Activated CD4-positive, alpha-beta T cell treated with anti-CD3 and anti-CD28 coated beads, Interleukin-2, Interleukin-6, amounts not matched to agents 100 ng/mL and 50 ng/mL, durations not matched to agents 16 hours and 8 hours (primary cell): Measurements from ENCODE around the gene TRPC5OS.

Source experiments
- DNase-seq: peaks from one replicate; pipeline ENCODE4 v3.0.0-alpha.2; 2020

TRPC5OS gene

DNA sequence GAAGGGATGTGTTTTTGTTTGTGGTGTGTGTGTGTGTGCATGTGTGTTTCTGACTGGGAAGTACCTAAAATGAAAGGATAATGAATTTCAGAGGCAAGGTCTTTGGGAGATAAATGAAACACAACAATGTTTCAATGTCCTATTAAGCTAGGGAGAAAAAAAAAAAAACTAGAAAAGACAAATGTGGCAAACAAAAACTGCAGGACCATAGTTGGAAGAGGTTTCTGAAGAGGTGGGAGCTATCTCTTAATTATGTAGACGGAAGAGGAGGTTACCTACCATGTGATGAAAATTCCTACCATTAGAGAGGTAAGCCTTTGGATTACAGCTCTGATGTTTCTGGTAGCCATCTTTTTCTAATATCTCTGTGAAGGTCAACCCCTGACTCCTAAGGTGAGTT is at the start of gene TRPC5OS:
TSS of gene TRPC5OS (plus strand) at position 301 of the 400 bp plus-strand sequence. CDS start 25,669 bp downstream, outside the sequence.
- no peak for DNase-seq

DNA sequence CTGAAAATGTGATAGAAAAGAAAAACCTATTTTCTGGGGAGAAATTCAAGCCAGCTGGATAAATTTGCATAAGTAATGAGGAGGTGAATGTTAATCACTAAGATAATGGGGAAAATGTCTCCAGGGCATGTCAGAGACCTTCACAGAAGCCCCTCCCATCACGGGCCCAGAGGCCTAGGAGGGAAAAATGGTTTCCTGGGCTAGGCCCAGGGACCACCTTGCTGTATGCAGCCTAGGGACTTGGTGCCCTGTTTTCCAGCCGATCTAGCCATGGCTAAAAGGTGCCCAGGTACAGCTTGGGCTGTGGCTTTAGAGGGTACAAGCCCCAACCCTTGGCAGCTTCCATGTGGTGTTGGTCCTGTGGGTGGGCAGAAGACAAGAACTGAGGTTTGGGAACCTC is 46.6 kb upstream of the TRPC5OS start:
- DNase-seq, result no peak

DNA sequence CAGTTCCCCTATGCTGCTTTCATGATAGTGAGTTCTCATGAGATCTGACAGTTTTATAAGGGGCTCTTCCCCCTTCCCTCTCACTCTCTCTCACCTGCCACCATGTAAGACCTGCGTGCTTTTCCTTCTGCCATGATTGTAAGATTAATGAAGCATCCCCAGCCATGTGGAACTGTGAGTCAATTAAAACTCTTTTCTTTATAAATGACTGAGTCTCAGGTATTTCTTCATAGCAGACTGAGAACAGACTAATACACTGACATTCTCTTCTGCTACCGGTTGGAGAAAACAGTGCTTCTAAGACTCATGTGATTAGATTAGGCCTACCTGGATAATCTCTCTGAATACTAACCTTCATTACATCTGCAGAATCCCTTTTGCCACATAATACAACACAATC is 45.4 kb upstream of the TRPC5OS start:
- DNase-seq, result no peak

DNA sequence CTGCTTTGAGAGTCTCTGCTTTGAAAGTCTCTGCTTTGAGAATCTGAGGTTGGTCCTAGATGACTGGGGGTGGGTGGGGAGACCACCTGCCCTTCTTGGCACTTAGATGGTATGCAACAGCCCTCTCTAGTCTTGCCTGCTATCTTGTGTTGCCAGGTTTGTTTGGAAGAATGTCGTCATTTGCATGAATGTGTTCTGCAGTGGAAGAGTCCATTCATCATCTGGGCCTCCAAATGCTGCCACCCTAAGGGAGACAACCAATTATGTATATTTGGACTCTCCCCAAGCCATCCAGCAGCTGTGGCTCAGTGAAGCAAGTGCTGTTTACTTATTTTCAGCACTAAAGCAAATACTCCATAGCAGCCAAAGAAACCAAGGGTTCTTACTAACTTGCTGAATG is 44.6 kb upstream of the TRPC5OS start:
- no peak for DNase-seq

DNA sequence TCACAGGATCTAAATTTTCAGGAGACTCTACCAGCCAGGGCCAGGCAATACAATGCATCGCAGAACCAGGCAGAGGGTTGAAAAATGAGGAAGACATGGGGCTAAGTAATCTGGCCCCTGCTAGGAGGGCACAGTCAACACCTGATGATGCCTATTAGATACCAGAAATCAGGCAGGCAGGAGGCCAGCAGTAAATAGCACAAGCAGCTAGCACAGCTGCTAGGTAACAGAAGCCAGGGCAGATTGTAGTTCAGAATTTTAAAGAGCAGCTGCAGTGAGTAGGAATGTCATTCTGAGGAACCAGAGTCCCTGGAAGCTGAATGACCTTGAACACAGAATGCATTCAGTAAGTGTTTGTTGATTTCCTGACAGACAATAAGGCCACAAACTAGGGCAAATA is 38.8 kb upstream of the TRPC5OS start:
- no peak for DNase-seq

DNA sequence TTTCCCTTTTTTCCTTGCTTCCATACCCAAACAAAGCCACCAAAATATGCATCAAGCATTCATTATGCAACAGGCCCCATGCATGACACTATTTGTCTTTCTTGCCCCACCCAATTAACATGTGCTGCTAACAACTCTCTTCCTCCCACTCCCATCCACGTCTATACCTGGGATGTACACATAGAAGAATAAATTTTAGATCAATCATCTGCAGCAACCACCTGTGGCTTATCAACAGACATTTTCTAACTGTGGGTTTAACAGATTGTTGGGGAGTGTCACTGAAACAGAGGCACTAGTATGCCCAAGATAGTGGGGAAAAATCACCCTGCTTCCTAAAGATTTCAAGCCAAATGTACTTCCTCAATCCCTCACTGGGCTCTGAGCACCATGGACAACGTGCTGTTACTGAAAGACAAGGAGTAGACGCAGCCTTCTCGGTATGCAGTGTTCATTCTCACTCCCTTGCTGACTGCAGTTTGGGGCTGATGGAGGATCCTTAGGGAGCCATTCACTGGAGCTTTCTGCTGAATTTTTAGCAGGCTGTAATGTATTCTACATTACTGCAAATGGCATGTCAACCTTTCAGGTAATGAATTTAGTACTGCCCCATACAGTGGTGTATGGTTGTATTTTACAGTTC is 28.4 kb upstream of the TRPC5OS start:
- DNase-seq, result no peak

DNA sequence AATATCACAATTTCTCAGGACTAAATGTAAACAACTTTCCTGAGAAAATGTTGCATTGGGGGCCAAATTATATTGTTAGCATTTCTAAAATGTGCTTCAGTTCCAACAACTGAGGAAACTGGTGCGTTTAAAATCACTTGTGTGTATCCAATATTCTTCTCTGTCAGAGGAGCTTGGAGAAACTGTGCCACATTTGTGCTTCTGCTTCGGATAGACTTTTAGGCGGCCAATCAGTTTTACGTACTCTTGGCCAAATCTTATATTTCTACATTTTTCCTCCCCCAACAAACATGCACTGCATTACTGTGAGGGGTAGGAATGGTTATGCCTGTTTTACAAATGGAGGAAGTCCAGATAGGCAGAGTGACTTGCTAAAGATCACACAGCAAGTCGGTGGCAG is 27.4 kb upstream of the TRPC5OS start:
- DNase-seq, result no peak

DNA sequence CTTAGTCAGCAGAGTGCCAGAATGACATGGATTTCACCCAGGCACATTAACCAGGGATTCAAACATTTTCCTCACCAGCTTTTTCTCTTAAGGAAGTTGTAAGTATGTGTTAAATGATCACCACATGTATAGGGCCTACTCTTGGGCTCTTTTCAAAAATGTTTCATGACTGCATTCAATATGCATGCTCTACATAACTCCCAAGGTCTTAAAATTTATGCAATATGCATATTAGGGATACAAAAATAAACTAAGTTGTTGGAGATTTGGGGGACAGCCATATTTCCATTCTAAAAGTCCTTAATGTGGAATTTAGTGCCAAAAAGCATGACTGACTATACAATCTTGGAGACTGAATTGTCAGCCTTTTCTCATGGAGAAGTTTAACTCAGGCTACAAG is 25.0 kb upstream of the TRPC5OS start:
- DNase-seq, result no peak

DNA sequence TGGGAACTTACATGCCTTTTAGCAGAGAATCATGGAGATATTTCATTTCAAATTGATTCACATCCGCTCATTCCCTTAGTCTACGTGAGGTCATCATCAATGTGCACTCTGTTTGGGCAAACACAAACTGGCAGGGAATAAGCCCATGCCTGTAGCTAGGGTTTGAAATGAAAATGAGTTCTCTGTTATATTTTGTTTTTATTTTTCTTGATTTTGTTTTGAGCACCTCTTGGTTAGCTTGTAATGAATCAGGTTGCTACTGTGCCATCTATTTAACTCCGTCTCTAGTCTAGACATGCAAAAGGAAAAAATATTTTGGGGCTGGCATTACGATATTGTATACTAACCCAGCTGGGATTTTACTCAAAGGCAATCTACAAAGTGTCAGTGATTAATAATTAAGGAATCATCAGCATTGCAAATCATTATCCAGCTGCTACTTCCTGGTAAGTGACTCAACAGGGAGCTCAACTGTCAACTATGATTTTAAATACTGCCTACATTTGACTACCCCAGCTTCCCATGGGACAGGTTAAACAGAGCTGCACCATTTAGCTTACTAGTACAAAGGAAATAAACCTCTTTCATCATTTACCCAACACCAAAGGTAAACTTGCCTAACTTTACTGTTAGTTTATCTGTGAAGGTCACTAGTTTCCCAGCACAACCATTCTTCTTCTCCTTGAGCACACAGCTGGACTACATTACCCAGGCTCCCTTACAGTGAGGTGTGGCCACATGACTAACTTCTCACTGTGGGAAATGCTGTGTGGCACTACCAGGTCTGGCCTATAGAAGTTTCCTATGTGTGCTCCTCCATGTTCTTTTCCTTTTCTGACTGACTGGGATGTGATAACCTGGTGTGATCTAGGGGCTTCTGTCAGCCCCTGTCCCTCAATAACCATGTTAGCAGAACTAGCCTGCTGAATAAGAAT is 21.2 kb upstream of the TRPC5OS start:
- DNase-seq, result no peak

DNA sequence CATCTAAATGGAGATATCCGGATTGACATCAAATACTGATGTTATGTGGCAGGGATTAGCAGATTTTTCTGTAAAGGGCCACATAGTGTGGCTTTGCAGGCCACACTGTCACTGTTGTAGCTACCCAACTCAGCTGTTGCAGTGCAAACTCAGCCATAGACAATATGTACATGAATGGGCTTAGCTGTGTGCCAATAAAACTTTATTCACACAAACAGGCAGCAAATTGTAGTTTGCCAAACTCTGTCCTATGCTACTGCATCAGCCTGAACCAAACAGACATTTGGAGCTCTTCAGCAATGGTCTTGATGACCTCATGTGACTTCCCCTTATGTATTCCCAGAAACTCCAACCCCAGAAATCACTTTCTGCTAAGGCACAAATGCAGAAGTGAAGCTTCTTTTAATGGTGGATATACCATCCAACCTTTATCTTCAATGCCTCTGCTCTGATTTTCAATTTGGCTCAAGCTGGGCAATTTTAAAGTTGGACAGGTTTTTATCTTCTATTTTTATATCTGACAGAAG is 18.4 kb upstream of the TRPC5OS start:
- DNase-seq, result no peak

DNA sequence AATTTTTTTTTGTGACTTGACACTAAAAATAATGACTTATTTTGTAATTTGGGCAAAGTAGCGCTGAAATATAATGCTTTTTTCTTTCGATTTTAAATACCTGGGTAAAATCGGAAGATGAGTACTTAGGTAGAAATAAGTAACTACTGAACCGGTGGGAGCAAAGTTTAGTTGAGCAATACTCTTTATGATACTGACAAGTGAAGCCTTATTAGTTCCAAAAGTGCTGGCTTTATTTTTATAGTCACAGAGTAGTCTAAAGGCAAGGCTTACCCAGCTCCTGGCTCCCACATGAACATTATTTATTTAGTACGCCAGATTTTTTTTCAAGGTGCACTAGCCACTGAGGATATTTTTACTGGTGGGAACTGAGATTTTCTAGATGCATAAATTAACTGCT is 14.4 kb upstream of the TRPC5OS start:
- DNase-seq, result no peak

DNA sequence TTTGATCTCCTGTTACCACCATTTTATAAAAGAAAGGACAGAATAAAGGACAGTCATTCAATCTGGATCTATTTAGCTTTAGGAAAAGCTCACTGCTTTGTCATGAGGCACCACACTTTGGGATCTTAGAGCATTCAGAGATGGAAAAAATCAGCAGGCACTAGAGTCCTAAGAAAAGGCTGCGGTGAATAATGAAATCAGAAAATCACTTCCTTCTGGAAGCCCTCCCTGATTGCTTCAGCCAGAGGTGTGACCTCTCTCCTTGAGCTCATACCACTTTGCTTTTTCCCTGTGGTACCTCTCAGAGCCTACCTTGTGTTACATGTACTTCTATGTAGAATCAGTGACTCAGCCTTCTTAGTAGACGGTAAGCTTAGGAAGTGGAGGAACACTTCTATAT is 8.7 kb upstream of the TRPC5OS start:
- no peak for DNase-seq

DNA sequence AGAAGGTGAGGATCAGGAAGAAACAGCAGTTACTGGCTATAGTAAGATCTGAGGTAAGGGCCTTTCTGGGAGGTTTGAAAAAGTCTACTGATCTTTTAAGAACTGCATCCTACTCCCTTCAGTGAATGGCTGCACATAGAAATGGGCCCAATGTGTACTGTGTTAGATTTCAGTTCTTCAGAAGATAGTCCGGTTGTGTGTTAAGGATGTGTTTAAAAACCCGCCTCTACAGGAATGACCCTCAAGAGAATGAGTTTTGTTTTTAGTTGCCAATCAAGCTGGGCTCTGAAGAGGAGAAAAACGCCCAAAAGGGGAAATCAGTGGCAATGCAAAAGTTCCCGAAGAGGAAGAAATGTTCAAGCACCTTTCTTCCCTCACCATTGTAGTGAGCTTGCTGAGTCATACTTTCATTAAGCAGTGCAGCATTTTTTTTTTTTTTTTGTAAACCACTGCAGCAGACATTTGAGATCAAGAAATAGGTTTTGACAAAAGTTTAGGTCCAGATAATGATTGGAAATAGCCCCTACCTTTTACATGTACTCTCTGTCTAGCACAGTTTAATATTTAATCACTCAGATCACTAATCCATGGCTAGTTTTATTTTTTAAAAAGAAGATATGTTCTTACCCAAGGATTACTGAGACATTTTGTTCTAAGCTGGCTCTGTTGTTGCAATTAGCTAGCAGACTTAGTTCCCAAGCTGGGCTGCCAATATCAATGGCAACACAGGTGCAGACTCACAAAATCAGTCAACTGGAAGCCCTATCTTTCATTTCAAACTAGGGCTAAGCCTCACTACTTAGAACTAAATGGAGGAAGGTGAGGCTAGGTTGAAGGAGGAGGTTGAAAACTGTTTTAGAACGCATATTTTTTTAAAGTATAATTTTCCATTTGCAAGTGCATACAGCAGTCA is 7.0 kb upstream of the TRPC5OS start:
- DNase-seq, result peak; percentile 11

DNA sequence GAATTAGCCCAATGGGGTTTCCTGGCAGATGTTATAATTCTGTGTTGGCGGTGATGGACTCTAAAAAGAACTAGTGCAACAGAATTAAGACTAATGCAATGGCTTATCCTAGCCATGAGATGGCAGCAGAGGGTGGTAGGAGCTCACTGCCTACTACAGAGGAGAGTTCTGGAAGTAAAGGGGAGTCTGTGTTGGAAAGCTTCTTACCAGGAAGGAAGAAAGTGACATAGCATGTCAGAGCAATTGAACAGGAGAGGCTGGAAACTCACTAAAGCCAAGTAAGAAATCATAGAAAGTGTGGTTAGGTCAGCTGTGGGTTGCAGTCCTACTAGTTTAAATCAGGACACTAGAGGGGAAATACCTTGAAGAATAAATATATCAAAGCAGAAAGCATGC is 6.3 kb upstream of the TRPC5OS start:
- peak; percentile 57 for DNase-seq

DNA sequence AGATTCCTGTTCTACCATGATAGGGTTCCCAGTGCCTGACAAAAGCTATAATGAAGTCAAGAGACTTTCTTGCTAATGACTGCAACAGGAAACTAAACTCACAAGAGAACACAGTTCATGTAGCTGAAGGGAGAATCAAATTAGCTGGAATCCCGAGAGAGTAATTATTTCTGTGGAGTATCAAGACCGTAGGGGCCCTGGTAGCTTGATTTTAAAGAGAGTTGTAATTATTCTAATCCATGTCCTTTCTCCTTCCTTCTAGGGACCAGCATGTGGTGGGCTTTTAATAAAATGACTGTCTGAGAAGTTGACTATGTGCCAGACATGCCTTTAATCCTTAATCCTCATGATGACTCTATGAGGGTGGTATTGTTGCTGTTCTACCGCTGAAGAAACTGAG is 1.7 kb upstream of the TRPC5OS start:
- DNase-seq, result no peak

DNA sequence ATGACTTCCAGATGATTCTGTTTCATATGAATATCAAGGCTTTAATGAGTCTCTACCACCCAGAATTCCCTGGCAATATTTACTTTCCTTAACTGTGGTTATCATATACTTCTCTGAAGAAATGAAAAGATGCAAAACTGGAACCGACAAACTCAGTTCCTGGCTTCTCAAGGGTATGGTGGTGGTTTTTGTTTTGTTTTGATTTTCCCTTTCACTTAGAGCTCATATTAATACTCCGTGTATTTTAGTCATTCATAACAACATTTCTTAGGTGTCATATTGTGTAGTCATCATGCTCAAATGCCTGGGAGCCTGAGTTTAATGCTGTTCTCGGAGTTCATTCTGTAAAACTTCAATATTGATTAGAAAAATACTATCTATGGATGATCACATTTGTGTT is 665 bp downstream of the TRPC5OS start:
- DNase-seq, result no peak

DNA sequence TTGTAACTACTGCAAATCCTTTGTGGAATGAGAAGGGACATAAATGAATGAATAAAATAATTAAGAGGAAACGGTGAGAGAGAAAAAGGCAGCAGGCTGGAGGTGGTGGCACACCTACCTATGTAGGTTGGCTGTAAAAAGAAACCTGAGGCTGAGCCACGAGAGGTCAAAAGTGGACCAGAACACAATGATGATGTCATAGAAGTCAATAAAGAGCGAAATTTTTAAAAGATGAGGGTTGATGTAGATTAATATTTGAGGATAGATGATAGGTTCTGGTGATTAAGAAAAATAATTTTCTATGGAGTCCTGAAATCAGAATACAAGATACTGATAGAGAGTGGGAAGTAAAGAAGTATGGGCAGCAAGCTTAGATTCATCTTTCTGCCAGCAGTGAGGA is 1.7 kb downstream of the TRPC5OS start:
- no peak for DNase-seq

DNA sequence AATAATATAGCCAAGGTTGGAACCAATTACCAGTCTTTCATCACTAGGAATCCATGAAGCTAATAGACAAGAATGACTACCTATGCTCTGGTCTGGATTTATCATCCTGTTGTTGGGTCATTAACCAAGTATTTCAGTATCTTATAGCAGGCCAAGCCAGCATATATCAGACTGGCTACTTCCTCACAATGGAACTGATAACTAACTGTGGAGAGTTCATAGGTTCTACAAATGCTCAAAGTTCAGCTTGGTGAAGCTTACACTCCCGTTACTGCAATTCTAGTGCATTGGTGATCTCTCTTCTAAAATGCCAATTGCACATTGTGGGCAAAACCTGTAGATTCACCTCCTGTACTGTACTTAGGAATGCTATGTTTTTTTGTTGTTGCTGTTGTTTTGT is 4.8 kb downstream of the TRPC5OS start:
- no peak for DNase-seq

DNA sequence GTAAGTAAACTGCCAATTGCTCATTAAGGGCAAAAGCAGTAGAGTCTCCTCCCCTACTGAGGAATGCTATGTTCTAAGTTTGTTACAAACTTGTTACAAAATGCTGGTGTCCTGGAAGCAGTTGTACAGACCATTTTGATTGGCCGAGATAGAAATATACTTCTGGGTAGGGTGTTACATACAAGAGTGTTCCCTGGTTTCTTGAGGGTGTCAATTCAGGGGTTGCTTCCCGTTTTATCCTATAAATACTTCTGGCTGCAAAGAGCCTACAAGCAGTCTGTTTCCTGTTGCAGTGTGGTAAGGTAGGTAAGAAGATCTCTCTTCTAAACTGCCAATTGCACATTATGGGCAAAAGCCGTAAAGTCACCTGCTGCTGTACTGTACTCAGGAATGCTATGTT is 5.7 kb downstream of the TRPC5OS start:
- no peak for DNase-seq

DNA sequence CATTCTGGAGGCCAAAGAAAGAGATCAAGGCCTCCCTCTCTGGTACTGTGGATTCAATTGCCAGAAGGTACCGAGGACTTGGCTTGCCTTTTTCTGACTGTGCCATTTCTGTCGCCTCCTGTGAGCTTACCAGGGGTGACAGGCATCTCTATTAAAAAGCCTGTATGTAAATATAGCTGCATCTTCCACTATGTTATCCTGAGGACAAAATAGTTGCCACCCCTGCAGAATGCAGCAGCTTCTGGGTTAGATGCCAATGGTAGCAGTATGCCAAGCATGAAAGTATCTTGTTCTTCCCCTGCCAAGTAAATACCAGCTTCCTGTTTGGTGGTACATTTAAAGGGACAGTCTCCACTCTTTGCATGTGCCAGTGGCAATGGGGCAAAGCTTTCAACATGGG is 10.7 kb downstream of the TRPC5OS start:
- DNase-seq, result no peak

DNA sequence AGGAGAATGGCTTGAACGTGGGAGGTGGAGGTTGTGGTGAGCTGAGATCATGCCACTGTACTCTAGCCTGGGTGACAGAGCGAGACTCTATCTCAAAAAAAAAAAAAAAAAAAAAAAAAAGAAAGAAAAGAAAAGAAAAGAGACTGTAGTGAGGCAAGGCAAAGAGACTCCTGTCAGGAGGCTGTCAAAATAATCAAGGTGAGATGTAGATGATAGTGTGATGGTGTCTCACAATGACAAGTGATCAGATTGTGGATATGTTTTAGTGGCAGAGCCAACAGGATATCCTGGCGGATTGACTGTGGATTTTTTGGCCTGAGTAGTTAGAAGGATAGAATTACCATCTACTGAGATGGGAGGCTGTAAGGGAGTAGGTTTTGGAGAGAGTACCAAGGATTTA is 12.6 kb downstream of the TRPC5OS start:
- no peak for DNase-seq

DNA sequence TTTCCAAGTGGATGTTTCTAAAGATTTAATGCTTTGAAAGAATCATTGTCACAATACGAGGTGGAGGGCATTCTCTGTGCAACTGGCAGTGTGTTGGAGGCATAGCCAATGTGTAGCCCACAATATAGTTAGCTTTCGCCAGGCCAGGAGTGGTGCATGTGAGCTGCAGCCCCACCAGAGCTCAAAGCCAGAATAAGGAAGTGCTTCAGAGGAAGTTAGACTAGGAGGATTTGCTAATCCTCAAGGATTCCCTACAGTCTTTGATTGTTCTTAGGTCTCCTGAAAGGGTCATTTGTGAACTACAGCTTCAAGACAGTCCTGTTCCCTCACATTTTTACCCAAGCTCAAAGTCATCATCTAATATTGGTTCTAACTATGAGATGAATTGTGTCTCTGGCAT is 16.4 kb downstream of the TRPC5OS start:
- DNase-seq, result no peak

DNA sequence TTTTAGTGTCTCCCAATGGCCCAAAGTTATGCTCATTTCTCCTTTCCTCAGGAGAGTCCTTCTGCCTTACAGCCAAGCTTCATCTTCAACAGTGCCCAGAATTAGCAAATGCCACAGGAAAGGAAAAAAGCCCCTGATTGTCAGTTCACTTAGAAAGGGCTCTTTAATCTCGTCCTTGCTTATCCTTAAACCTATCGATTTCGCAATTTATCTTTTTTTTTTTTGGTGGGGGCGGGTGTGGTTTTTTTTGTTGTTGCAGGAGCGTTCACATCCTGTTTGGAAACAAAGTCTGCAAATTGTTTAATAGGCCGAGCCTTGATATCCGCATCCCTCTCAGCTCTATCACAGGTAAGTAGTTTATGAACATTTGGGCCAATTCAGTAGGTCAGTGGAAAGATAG is 20.2 kb downstream of the TRPC5OS start:
- DNase-seq, result no peak
